IPS-18c (cell line): Measurements from ENCODE around the gene SRBD1.

Experiments
- H3K4me3 ChIP-seq: 2 replicates; pipeline ENCODE4 v1.7.0; 2013; ENCODE audit warnings: low read depth, mild to moderate bottlenecking, low read length, moderate library complexity; ENCODE audit not compliant: insufficient read depth
- H3K9me3 ChIP-seq: one replicate; pipeline ENCODE4 v1.6.1; 2013; ENCODE audit warnings: mild to moderate bottlenecking, low read length, moderate library complexity; ENCODE audit not compliant: control insufficient read depth, insufficient read depth

SRBD1 gene

DNA sequence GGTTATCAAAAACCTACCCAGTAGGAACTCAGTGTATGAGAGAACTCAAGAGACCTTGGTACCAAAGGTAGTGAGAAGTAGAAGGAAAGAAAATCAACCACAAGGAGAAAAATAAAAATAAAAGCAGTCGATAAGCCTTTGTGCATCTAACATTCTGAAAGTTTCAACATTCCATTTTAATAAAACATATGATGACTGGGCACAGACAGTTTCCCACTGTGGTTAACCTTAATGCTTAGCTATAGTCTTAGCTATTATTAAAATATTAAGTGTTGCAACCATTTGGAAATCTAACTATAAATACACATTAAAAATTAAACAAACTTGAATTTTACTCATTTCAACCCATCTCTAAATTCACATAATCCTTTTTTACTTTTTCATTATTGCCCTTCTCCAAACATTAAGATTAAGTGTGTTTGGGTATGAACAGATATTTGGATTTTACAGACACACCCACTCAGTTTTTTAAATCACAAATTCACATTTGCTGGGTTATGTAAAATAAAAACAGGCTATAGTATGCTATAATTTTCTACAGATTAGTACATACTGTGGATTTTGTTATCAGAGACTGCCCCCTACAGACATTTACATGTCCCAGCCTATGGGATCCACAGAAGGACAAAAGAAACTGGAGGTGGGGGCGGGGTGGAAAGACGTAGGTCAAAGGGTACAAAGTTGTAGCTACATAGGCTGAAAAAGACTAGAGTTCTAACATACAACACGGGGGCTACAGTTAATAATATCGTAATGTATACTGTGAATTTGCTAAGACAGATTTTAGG, 32.8 kb downstream of the SRBD1 start:
- Histone ChIP-seq H3K9me3 (peaks cover 2% of the 10 kb centered on the region), H3K4me3 (no peak overlapping the region)

DNA sequence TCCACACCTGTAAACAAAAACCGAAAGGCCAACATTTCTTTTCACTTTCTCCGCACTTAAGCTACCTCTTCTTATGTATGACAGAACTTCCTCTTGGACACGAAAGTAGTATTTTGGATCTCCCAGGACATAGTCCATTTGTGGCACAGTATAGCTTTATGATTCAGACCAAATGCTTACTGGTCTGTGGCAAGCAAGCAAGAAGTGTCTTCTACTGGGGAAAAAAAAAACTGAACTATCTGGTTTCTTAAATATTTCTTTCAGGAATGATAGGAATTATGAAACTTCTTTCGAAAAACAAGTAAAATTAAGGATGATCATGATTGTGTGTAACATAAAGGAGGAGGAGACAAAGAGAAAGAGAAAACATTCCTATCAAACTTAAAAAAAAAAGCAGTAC, 33.6 kb downstream of the SRBD1 start:
- peaks cover 2% of the 10 kb centered on the region for H3K9me3 ChIP-seq
- H3K4me3 ChIP-seq = no peak overlapping the region

DNA sequence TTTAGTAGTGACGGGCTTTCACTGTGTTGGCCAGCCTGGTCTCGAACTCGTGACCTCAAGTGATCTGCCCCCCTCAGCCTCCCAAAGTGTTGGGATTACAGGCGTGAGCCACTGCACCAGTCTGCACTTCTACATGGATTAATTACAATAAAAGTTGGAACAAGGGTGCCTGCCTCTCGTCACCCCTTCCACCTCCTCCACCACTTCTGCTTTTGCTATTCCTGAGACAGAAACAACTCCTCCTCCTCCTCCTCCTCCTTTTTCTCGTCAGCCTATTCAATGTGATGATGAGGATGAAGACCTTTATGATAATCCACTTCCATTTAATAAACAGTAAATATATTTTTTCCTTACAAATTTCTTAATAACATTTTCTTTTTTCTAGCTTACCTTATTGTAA, 35.2 kb downstream of the SRBD1 start:
- H3K4me3 ChIP-seq = no peak overlapping the region
- peaks cover 1% of the 10 kb centered on the region for H3K9me3 ChIP-seq

- H3K4me3 ChIP-seq = no peak overlapping the region
- no peaks in the 10 kb centered on the region for H3K9me3 ChIP-seq
Measured at GRCh38 chr2:45572979-45573378, 38.1 kb downstream of the SRBD1 start.

DNA sequence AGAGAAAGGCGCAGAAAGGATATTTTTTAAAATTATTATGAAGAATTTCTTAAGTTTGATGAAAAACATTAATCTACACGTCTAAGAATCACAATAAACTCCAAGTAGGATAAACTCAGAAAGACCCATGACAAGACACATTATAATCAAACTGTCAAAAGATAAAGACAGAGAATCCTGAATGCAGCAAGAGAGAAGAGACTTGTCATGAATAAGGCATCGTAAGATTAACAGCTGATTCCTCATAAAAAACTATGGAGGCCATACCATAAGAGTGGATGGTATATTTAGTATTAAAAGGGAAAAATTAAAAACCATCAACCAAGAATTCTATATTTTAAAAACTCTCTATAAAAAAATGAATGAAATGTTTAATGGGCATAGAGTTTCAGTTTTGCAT, 39.1 kb downstream of the SRBD1 start:
- Histone ChIP-seq H3K9me3 (no peaks in the 10 kb centered on the region), H3K4me3 (no peak overlapping the region)

DNA sequence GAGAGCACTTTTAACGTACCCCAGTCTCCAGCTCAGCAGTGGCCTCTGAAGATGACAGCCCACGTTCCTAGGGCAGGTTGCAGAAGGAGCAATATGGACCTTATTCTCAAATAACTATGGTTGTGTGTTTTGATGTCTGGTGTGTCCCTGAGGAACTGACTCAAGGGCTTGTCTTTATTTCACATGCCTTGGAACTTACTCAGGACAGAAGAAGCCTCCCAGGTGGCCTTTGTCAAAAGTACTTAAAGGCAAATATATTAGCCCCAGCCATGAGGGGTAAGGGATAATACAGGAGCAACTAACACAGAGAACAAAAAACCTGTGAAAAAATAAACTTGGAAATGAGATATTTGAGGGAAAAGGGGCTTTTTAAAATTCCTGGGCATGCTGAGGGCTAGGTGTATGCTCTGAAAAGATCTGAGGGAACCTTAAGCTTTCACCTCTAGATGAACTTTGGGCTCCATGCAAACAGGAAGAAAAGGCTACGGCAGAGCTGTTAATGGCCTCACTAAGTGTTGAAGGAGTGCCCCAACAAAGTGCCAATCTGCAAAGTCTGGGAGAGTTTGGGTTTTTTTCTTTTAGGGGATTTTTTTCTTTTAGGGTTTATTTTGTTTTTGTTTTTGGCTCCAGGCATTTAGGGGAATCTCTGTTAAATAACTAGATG, 40.3 kb downstream of the SRBD1 start:
- H3K4me3 ChIP-seq = no peak overlapping the region

DNA sequence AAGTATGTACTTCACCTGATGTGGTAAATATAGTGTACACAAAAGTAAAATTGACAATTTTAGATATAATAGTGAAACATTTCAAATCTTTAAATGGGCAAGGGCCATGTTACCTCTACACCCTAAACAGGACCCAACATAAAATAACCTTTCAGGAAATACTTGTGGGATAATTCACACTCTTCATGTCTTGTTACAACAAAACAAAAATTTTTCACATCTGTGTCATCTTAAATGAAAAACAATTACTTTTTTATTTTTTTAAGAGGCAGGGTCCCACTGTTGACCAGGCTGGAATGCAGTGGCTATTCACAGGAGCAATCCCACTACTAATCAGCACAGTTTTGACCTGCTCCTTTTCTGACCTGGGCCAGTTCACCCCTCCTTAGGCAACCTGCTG, 42.1 kb downstream of the SRBD1 start:
- H3K9me3 ChIP-seq = no peaks in the 10 kb centered on the region
- no peak overlapping the region for H3K4me3 ChIP-seq

More for the DNA sequence above, 40.3 kb downstream of the SRBD1 start:
- H3K9me3 ChIP-seq = no peaks in the 10 kb centered on the region

DNA sequence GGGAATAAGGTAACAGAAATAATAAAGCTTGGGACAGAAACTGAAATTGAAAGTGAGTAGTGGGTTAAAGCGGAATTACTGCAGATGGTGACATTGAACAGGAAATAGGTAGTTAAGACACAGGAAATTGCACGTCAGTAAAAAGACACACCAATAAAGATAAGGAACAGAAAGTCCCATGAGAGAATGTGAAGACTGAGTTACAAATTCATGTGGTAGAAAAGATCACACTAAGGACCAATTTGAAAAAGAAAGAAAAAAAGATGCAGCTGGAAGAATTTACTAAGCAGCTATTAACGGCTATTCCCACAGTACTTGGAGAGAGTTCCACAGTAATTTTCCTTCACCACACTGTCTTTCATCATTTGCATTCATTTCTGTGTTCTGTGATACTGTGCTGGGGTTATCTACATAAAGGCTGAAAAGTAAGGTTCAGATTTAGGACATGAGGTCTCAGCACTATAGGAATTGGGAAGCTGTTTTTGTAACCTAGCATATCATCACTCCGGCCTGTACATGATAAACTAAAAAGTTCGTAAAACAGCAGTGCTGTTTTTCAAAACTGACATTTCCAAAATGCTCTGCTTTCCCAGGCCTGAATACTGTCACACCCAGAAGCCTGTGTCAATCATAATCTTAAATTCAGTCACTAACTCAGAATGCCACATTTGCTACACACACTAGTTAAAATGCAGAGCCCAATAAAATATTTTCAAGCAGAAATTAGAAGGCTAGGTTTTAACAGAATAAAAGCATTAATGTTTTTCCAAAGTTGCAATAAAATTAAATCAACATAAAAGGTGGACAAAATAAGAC, 42.9 kb downstream of the SRBD1 start:
- Histone ChIP-seq H3K4me3 (no peak overlapping the region), H3K9me3 (no peaks in the 10 kb centered on the region)

GRCh38 chr2:45567288-45567963, 43.6 kb downstream of the SRBD1 start:
- no peak overlapping the region for H3K4me3 ChIP-seq
- no peaks in the 10 kb centered on the region for H3K9me3 ChIP-seq

DNA sequence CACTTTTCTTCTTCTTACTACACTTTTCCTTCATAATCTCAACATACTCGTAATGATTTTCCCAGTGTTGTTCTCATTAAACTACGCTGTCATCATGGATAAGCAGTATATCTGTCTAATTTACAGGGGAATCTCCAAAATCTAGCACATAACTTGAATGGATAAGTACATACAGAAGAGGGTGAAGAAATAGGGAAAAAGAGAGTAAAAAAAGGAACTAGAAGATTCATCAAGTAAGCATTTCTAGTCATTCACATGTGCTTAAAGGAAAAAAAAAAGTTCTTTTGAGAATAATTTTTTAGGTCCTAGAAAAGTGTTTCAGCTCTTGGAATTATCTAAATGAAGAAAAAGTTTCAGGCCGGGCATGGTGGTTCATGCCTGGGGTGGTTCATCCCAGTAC, 51.6 kb downstream of the SRBD1 start:
- Histone ChIP-seq H3K4me3 (no peak overlapping the region), H3K9me3 (no peaks in the 10 kb centered on the region)

DNA sequence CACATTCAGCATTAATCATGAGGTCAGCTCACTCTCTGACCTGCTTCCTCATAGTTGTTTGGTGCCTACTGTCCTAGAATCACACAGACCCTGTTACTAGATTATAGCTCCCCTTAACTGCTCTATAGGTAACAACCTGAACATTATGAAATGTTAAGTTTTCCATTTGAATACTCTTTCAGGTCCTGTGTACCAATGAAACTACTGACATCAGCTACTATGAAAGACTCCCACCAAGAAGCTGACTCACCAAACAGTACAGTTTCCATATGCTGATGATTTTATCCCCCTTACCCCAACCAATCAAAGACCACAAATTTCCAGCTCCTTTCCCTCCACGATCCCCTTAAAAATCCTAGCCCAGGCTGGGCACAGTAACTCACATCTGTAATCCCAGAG, 56.3 kb downstream of the SRBD1 start:
- Histone ChIP-seq H3K4me3 (no peak overlapping the region), H3K9me3 (no peaks in the 10 kb centered on the region)

DNA sequence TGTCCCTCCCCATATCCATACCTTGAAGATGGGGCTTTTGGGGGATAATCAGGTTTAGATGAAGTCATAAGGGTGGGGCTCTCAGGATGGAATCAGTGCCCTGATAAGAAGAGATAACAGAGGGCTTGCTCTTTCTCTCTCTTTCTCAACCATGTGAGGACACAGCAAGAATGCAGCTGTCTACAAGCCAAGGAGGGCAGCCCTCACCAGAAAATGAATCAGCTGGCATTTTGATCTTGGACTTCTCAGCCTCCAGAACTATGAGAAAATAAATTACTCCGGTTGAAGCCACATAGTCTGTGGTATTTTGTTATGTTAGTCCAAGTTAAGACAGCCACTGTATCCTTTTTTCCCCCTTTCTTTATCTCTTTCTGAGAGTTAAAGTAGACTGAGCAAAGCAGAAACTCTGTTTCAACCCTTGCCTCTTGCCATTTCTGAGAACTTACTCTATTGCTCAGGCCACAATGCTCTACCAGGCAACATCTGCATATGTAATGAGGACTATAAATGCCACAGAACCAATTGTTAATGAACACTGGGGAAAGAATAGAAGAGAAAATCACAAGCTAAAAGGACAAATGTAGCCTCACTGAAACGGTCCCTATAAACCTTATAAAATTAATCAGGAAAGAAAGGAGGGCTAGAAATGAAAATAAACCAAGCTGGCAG, 56.9 kb downstream of the SRBD1 start:
- Histone ChIP-seq H3K4me3 (no peak overlapping the region), H3K9me3 (no peaks in the 10 kb centered on the region)

DNA sequence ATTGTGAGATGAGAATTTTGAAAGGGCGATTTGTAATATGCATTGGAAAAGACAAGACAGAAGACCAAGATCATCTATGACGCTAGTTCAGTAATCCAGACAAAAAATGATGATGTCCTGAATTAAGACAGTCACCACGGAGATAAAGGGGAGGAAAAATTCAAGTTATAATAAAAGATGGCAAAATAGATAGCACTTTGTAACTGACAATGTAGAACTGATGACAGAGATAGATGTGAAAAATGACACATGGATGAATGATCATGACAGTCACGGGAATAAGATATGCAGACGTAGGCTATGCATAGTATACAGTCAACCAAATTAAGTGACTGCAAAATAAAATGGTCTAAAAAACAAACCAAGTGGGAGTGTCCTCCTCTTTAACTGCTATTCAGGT, 59.2 kb downstream of the SRBD1 start:
- H3K9me3 ChIP-seq = no peaks in the 10 kb centered on the region

GRCh38 chr2:45545943-45546342, 65.1 kb downstream of the SRBD1 start:
- Histone ChIP-seq H3K9me3 (no peaks in the 10 kb centered on the region), H3K4me3 (no peak overlapping the region)

More for the DNA sequence above, 59.2 kb downstream of the SRBD1 start:
- H3K4me3 ChIP-seq = no peak overlapping the region

DNA sequence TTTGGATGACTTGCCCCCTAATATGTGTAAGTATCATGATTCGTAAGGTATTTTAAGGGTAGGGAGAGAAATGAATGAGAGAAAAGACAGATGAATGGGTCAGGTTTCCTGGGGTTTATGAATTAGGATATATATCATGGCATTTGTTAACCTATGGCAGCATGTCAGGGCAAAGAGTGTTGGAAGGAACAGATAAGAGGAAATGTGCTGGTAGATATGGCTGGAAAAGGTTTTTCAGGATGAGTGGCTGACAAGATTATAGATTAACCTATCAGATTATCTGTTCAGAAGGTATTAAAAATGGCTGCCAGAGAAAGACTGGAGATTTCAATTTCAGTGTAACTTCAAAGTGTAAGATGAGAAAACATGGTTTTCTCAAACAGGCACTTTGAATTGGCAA, 67.8 kb downstream of the SRBD1 start:
- H3K4me3 ChIP-seq = no peak overlapping the region
- no peaks in the 10 kb centered on the region for H3K9me3 ChIP-seq

DNA sequence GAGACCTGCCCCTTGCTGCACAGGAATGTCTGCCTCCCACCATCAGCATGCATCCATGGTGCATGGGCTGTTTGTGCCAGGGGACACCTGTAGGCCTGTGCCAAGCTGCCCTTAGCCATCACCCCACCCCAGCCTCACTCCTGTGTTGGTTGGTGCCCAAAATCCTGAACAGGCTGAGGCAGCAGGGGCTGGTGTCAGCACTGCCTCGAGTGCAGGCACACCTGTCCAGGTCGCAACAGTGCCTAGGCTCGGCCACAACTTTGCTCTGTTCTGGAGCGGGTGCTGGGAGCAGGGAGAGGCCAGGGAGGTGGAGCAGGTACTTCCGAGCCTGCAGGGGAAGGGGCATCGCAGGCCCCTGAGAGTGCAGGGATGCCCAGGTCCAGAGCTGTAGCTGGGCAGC, 69.1 kb downstream of the SRBD1 start:
- Histone ChIP-seq H3K4me3 (no peak overlapping the region), H3K9me3 (no peaks in the 10 kb centered on the region)

GRCh38 chr2:45541450-45541849, 69.6 kb downstream of the SRBD1 start:
- H3K4me3 ChIP-seq = no peak overlapping the region; the same call in 1 of the 2 replicates
- no peaks in the 10 kb centered on the region for H3K9me3 ChIP-seq
